ENCODE measurements around the gene SPTB.

Gene SPTB

GRCh38 chr14:64706119-64706592, 173.6 kb downstream of the SPTB start:
- no peak for DNase-seq

GRCh38 chr14:64705381-64706118, 174.2 kb downstream of the SPTB start:
- no peak for DNase-seq

- DNase-seq = no peak
Measured at GRCh38 chr14:64704743-64705380, 174.8 kb downstream of the SPTB start.

GRCh38 chr14:64704143-64704742, 175.5 kb downstream of the SPTB start, which contains the start of gene PLEKHG3:
Gene PLEKHG3 (plus strand): TSS chr14:64704424. CDS start chr14:64727632, 23,208 bp downstream.
- DNase-seq = peak; percentile 59

GRCh38 chr14:64703395-64704142, 176.1 kb downstream of the SPTB start:
- no peak for DNase-seq

GRCh38 chr14:64702493-64703394, 177.0 kb downstream of the SPTB start:
- DNase-seq = peak; percentile 73

- DNase-seq = no peak
Measured at GRCh38 chr14:64701660-64702059, 178.0 kb downstream of the SPTB start.

GRCh38 chr14:64700894-64701293, 178.8 kb downstream of the SPTB start:
- DNase-seq = no peak

GRCh38 chr14:64700290-64700689, 179.4 kb downstream of the SPTB start:
- no peak for DNase-seq

- no peak for DNase-seq
Measured at GRCh38 chr14:64698903-64699302, 180.8 kb downstream of the SPTB start.

GRCh38 chr14:64696355-64696857, 183.3 kb downstream of the SPTB start:
- no peak for DNase-seq
